ENCODE data around the gene ETV3.
"Not testable (repeated sequence)": the region's sequence is repeated elsewhere in the genome, so short reads cannot be mapped to it uniquely, and the experiment has no call there.

Gene ETV3

DNA sequence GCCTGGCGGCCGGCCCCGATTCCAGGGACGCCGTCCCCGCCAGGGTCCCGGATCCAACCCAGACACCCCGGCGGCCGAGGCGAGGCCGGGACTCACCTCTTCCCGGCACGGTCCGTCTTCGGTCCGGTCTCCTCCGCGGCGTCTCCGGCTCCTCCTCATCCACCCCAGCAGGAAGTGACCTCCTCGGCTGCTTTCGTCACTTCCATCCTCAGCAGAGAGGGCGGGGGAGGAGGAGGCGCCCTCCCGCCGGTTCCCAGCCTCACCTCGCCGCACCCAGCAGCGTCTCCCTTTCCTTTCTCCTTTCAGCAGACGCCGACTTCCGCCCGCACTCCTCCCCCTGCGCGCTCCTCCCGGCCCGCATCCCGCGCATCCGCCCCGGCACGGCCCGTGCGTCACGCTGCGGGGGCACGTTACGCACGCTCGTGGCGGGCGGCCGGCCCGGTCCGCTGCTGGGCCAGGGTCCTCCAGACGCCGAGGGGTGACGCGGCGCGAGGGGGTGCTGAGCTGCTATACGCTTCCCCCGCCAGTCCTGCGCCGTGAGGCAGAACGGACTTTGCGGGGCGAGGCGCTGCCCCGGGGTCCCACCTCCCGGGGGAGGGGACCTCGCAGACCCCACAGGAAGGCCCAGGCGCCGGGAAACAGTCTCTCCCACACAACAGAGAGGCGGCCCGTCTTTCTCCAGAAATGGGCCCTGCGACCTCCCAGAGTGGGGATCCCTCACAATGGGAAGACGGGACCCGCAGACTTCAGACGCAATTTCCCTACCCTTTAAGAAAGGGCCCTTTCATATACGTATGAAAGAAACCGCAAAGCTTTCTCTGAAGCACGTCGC is at the start of gene ETV3:
Gene ETV3, minus strand, starts transcription at position 176 of the 832 bp plus-strand sequence. CDS start 2,043 bp downstream, outside the sequence.
- DNase-seq (ENCODE audit: low read depth in 1 of 2, low spot score in 1 of 2): peak; percentile 57 to 81

DNA sequence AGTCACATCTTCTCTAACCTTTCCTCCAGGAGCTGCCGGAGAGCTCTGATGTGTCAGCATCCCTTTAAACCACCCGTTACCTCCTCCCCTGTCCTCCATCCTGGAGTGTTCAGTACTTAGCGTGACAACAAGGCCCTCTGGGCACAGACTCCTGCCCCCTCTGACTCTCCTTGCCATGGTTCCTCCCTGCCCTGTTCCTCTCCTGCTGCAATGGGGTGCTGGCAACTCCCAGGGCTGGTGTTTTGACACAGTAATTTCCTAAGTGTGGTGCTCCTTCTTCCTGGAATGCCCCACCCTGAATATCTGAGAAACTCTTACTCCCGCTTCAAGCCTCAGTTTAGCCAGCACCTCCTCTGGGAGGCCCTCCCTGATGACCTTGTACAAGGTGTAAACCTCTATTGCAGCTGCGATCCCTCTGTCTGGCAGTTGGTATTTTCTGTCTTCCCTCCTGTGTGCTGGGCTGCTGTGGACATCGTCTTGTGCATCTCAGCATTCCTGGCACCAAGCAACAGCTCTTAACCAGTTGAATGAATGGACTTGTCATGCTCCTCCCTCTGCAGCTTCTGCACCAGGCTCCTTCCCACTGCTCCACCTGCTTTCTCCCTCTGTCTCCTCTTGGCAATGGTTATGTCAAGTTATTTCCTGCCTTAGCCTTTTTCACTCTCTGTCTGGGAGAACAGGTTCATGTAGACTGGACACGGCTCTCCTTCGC is 48.2 kb upstream of the ETV3 start:
- DNase-seq (ENCODE audit: low read depth in 1 of 2, low spot score in 1 of 2): no peak

DNA sequence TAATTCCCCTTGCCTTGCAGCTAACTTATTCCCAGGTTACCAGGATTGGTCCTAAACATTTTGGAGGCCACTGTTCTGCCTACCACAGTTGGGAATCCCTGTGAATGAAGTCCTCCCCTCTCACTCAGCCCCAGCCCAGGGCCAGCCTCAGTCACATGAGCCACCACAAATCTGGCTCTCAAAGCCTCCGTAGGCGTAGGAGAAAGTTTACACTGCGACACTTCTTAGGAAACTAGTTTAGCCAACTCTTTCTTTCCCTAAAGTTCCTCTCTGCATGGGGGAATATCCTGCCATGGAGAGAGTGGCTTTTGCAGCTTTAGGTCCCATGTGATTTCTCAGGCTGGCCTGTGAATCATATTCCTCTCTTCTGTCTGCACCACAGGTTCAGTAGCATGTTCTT is 45.7 kb upstream of the ETV3 start:
- no peak for DNase-seq (ENCODE audit: low read depth in 1 of 2, low spot score in 1 of 2)

DNA sequence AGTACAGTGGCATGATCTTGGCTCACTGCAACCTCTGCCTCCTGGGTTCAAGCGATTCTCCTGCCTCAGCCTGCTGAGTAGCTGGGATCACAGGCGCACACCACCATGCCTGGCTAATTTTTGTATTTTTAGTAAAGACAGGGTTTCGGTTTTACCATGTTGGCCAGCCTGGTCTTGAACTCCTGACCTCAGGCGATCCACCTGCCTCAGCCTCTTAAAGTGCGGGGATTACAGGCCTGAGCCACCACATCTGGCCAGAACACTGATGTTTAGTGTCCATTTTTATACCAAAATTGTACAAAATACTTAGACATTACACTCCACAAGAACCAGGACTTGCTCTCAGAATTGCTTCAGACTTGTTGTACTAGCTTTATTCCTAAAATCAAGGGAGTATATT is 44.2 kb upstream of the ETV3 start:
- not testable (repeated sequence) for DNase-seq (ENCODE audit: low read depth in 1 of 2, low spot score in 1 of 2)

DNA sequence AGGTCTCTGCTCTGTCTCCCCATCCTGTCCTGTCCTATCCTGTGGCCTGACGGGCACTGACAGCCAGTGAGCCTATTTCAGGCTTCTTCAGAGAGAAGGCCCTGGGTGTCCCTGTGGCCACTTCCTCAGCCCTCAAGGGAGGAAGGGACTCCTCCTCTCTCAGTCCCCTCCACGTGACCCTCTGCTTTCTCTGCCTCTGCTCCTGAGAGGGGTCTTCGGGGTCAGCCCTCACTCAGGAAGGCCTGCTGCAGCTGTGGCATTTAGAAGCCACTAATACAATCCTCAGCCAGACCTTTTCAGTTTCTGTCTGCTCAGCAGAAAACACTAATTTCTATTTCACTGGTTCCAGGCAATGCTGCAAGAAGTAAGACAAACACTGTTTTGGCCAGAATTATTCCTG is 43.6 kb upstream of the ETV3 start:
- DNase-seq (ENCODE audit: low read depth in 1 of 2, low spot score in 1 of 2): no peak

DNA sequence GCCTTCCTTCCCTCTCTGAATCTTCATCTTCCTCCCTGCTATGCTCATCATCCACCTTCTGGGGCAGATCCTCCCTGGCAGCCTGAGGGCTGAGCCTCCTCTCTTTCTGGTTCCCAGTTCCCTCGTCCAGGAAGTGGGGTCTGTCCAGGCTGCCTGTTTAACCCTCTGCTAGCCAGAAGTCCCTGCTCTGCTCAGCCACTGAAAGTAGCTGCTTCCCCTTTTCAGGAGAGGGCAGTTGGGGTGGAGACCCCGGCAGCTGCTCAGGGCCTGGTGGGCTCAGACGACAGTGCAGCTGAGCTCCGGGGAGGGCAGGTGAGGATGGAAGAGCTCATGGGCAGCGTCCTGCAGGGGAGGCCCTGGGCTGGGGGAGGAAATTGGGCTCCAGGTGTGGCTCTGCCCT is 43.1 kb upstream of the ETV3 start:
- DNase-seq (ENCODE audit: low read depth in 1 of 2, low spot score in 1 of 2): no peak

DNA sequence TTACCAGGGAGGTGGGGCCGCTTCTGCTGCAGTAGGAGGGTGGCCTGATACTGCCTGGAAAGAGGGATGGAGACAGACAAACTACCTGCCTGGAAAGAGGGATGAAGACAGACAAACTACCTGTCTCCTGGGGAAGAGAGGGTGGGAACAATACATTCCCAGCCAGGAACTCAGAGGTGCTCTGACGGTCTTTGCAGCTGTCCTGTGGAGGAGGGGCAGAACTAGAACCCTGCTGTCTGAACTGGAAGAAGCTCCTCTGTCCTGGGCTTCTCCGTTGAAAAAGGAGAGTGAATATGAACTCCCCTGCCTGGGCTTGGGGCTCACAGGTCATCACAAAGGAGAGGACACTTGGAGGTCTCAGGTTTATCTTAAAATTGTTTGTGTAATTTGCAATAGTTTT is 40.3 kb upstream of the ETV3 start:
- DNase-seq (ENCODE audit: low read depth in 1 of 2, low spot score in 1 of 2): no peak

DNA sequence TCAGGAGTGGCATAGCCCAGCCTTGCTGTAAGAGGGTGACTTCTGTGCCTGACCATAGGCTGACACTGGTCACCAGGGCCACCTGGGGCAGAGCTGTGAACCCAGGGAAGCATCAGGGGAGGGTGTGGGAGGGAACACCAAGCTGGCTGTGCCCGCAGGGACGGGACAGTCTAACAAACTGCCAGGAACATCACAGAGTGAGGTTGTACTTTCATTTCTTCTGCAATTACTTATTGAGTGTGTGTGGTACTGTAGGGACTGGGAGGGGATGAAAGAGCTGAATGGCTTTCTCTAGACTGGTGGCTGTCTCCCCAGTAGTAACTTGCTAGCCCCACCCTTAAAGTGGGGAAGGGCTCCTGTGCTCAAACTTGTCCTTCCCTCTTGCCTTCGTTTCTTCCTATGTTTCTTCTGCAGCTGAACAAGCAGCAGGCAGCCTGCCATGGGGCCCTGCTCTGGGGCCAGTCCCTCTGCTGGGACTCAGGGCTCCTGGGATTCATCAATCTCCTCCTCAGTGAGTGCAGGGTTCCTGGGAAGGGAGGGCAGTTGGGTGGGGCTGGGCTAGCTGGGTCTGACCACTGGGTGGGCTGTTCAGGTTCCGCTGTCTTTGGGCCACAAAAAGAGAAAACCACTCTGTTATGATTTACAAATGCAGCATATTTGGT is 39.7 kb upstream of the ETV3 start:
- no peak for DNase-seq (ENCODE audit: low read depth in 1 of 2, low spot score in 1 of 2)

DNA sequence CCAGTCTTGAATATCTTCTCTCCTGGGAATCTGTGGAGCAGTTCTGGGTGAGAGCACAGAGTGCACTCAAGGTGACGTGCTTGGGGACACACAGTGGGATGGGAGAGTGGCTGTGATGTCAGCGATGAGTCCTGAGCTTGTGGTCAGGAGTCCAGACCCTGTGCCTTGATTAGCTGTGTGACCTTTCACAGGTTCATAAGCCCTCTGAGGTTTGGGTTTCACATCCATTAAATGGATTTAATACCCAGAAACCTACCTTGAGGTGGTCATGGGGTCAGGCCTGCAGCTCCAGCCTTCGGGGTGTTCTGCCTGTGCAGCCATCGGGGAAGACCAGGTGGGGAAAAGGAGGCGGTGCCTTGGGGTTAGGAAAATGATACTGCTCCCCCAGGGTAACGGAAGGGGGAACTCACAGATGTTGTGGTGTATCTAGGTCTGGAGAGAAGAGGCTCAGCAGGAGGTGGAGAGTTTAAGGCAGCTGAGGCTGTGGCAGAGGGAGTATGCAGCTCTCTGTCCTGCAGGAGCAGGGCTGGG is 38.5 kb upstream of the ETV3 start:
- DNase-seq (ENCODE audit: low read depth in 1 of 2, low spot score in 1 of 2): no peak

DNA sequence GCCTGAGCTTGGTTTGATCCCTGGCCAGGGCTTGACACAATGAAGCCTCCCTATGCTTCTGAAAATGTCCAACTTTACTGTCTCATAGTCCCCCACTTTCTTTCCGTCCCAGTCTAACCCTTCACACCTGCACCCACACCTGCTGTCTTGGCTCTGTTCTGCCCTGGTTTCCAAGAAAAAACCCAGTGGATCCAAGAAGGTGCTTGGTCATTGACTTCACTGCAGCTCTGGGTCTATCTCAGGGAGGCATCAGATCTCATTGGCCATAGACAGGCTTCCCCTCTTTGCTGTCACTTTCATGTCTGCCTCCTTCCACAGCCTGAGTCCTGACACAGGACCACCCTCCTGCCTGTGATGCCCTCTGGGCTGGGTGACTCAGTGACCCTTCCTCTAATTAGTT is 37.8 kb upstream of the ETV3 start:
- DNase-seq (ENCODE audit: low read depth in 1 of 2, low spot score in 1 of 2): no peak

DNA sequence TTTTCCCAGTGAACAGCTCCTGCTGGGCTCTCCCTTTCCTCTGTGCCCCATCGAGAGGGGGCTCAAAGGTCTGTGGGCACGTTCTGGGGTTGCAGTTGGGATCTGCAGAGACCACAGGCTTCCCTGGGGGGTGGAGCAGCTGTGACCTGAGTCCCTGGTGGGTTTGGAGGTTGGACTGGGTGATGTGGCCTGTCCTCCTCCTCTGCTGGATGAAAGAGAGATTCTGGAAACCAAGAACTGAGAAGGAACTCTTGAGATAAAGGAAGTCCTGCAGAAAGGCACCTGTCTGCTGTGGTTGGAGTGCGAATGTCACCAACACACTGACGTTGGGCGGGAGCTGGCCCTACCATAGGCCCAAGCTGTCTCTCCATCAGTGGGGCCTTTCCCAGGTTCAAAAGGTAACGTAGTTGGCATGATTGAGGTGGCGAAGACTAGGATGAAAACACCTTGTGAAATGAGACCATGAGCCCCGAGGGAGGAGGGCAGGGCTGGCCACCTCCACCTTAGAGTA is 35.8 kb upstream of the ETV3 start:
- no peak for DNase-seq (ENCODE audit: low read depth in 1 of 2, low spot score in 1 of 2)

DNA sequence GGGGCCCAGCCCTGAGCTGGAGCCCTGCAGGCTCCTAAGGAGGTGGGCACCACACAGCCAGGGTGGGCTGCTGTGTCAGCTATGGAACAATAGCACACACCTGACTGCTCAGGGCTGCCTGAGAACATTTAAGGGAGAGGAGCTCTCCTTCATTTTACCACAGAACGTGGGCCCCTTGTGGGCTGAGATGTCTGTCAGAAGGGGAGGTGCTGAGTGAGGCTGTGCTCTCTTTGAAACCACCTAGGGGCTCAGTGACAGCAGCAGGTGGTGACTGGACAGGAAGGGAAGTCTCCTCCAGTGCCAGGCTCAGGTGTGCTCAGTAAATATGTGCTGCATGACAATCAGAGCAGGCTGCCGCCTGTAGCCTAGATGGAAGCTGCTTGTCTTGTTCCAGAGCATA is 35.0 kb upstream of the ETV3 start:
- not testable (repeated sequence) for DNase-seq (ENCODE audit: low read depth in 1 of 2, low spot score in 1 of 2)

DNA sequence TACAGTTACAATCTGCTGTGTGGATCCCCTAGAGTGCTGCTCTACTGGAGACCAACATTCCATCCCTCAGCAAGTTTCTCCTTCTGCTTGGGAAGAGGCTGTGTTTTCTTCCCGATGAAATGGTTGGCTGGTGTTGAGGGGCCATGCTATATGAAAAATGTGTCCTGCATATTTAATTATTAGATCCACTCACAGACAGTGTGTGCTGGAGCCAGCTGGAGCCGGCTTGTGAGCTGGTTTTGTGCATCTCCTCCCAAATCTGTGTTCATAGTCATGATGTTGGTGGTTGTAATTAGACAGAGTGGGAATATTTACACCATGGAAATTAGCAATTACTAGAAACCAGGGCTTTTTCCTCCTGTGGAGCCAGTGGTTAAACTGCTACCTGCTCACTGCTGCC is 34.4 kb upstream of the ETV3 start:
- DNase-seq (ENCODE audit: low read depth in 1 of 2, low spot score in 1 of 2): not testable (repeated sequence)

DNA sequence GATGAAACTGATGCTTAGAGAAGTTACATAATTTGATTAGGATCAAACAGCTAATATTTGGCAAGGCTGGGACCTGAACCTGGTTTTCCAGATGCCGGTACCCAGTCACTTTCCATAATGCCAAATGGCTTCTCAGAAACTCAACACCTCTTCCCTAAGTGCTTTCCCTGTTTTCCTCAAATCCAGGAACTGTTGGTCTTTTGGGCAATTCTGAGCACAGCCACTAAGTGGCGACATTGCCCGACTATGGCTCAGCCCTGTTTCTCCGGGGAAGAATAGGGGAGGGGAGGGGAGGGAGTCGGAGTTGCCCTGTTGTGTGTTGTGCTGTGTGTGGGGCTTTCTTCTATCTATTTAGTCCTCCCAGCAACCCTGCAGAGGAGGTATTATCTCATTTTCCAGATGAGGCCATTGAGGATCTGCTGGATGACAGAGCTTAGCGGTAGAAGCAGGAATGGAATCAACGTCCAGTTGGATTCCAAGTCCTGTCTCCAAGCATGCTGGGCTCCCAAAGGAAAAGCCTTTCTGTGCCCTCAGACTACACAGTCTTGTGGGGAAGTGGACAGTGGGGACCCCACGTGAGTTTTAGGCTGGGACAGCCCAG is 33.8 kb upstream of the ETV3 start:
- DNase-seq (ENCODE audit: low read depth in 1 of 2, low spot score in 1 of 2): not testable (repeated sequence)

DNA sequence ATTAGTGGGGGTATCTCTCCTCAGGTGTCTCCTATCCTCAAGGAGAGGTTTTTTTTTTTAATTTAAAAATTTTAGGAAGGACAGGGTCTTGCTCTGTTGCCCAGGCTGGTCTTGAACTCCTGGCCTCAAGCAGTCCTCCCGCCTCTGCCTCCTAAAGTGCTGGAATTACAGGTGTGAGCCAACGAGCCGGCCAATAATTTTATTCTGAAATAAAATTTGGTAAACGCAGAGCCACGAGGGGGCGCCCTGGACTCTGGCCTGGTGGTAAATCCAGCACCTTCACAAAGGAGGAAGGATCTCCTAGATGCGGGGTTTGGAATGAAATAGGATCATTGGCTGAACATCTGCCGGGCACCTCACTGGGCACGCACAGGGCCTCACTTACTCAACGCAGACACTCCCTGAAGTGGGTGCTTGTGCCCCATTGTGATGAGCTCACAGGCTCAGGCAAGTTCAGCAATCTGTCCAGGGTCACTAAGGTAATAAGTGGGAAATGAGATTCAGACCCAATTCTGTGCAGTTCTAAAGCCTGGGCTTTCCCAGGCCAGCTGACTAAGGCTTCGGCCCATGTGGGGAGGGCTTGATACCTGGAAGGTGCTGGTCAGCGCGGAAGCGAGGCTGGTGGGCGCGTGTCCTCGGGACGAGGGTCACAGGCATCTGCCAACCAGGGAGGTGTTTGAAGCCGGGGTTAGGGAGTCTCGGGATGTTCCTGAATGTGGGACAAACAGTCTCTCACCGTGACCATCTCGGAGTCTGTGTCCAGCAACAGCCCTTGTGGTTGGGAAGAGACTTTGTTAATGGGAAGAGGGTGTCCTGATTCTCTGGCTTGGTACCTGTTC is 32.7 kb upstream of the ETV3 start:
- peak in 1 of 2 donors; percentile 4 for DNase-seq (ENCODE audit: low read depth in 1 of 2, low spot score in 1 of 2)

DNA sequence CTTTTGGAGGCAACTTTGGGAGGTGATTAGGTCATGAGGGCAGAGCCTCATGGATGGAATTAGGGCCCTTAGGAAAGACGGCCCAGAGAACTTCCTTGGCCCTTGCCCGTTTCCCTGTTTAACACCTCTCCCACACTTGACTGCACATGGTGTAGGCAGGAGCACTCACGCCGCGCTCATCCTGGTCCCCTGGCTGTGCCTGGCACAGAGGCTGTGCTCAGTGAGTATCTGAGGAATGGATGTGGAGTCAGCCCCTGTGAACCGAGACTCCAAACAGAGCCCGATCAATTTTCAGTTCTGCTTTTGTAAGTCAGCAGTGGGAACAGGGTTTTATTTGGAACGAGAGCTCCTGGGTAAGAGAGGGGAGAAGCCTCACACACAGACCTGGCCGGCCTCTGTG is 29.8 kb upstream of the ETV3 start:
- no peak for DNase-seq (ENCODE audit: low read depth in 1 of 2, low spot score in 1 of 2)

DNA sequence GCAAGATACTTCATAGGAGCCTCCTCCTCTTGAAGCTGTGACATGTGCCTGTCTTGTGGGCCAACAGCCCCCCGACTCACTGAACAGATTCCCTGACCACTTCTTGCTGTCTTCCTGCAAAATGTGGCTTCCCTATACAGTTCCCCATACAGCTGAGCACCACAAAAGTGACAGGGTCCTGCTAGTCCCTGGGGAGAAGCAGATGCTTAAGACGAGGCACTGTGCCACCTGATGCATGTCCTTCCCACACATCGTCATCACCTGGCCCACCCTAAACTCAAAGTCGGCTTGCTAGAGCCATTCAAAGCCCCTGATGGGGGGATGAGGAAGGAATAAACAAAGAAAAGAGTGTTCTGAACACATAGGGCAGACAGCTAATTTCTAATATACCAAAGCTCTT is 29.2 kb upstream of the ETV3 start:
- DNase-seq (ENCODE audit: low read depth in 1 of 2, low spot score in 1 of 2): no peak

DNA sequence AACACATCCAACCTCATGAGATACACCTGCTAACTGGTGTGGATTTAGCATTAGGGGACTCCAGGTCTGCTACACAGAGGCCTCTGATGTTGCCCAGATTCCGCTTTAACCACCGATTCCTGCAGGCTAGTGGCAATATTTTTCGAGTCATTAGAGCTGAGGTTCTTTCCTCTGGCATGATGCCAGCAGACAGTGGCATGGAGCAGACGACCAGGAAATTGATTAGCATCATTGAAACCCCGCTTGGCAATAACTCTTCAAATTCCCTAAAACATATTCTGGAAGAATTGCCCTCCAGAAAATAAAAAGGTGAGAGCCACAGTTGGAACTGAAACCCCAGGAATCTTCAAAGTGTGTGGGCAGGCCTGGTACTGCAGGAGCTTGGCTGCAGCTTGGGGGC is 28.4 kb upstream of the ETV3 start:
- no peak for DNase-seq (ENCODE audit: low read depth in 1 of 2, low spot score in 1 of 2)

DNA sequence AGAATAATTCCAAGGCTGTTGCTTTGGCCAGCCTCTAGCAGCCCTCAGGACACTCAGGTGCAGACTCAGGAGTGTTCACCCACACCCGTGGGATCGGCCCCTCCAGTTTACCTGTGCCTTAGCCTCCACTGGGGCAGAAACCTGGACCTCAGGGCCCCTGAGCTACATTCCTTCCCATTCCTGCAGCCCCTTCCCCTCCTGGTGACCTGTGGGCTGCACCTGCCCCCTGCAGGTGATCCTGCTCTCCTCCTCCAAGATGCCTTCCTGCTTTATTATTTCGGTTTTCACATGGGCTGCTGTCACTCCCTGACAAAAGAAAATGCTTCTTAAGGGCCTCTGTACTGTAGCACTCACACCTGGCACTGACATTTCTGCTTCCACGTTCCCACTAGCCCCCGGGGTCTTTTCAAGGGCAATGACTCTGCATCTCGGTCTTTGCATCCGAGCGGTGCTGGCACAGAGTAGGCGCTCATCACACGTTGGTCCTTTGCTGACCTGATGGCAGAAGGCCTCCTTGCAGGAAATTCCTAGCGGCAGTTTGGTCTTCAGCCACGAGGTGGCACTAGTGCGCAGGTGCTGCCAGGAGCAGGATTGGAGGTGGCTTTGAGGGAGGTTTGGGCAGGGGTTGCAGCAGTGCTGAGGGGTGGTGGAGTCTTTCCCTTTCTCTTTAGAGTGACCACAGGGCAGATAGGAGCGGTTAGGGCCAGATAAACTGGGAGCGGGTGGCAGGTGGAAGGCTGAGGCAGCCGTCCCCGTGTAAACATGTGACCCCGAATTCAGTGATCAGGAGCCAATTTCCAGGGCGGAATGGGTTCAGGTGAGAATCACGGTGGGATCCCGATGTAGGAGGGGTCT is 25.3 kb upstream of the ETV3 start:
- peak; percentile 57 to 61 for DNase-seq (ENCODE audit: low read depth in 1 of 2, low spot score in 1 of 2)

All from activated CD4-positive, alpha-beta T cell treated with anti-CD3 and anti-CD28 coated beads, Interleukin-2, amount 50 U/mL, for 24 hours (primary cell).